ENCODE measurements around the gene CD38.

- TF ChIP-seq CTCF (IDR thresholded peaks at IDR 0.05) = no peak
- no peak for TF ChIP-seq POLR2A (IDR thresholded peaks at IDR 0.05)
Observed at GRCh38 chr4:15778289-15779241, at the start of gene CD38.

All from adrenal gland (tissue), 5 donors.